ENCODE measurements around the gene ASH1L.
"Not testable (repeated sequence)": the region's sequence is repeated elsewhere in the genome, so short reads cannot be mapped to it uniquely, and the experiment has no call there.

Gene ASH1L

GRCh38 chr1:155488419-155488818, 74.2 kb downstream of the ASH1L start:
- not testable (repeated sequence) for DNase-seq

- DNase-seq: no peak
Observed at GRCh38 chr1:155487541-155487940, 75.1 kb downstream of the ASH1L start.

DNA sequence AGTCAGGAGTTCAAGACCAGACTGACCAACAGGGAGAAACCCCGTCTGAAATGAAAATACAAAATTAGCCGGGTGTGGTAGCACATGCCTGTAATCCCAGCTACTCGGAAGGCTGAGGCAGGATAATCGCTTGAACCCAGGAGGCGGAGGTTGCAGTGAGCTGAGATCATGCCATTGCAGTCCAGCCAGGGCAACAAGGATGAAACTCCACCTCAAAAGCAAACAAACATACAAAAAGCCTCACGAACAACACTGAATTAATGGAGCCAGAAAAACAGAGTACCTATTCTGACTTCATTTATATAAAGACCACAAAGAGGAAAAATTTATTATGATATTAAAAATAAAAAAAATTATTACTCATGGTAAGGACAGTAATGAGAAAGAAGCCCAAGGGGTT, 75.7 kb downstream of the ASH1L start:
- DNase-seq: not testable (repeated sequence)

DNA sequence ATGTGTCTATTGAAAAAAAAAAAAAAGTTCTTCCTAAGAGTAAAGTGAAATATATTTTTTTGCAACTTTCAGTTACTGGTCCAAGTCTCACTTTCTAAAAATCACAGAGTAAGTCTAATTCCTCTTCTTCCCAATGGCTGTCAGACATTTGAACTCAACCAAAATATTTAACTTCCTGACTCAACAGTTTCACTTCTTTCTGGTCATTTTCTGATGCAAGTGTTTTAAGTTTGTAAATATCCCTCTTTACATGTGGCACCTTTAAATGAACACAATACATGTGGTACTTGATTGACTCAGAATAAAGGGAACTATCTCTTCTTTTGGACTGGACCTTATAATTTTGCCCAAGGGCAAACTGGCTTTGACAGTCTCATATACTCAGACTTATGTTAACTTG, 76.7 kb downstream of the ASH1L start:
- no peak for DNase-seq

GRCh38 chr1:155485222-155485621, 77.4 kb downstream of the ASH1L start:
- no peak for DNase-seq

- DNase-seq: no peak
Observed at GRCh38 chr1:155481741-155482241, 80.8 kb downstream of the ASH1L start.

GRCh38 chr1:155479205-155479604, 83.4 kb downstream of the ASH1L start:
- no peak for DNase-seq

- DNase-seq: no peak
Observed at GRCh38 chr1:155478270-155478852, 84.2 kb downstream of the ASH1L start.

DNA sequence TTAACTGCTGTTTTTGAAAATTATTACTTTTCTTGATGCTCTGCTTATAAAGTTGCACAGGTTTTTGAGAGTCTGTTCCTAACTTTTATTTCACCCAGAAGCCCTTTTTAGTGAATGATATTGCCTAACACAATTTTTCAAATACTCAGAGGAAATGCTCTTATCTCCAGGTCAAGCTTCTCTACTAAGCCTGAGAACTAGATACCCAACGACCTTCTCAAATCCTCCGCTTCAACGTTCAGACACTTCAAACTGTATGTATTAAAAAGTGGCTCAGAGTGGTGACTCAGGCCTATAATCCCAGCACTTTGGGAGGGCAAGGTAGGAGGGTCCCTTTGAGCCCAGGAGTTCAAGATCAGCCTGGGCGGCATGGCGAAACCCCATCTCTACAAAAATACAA, 88.5 kb downstream of the ASH1L start:
- DNase-seq: no peak

GRCh38 chr1:155473151-155473821, 89.3 kb downstream of the ASH1L start:
- no peak for DNase-seq

DNA sequence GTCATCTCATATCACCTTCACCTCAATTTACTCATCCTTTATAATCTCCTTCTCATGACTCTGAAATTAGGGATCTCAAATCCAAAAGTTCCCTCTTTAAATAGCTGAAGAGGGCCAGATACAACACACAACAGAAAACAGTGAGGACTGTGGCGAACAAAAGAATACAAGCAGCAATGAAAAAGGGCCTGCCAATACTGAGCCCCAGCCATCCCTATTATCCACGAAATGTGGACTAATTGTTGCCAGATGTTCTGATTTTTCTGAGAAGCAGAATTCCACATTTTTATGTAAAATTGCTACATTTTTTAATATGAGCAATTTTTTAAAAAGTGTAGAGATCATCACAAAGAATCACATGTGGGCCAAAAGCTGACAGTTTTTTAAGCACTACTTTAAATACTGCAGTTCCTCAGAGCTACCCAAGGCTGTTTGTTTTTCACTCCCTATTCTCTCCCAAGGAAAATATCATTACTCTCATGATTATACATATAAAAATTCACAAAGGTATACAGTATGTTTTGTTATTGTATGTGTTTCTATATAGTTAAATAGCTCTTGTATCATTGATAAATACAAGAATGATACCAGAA, 90.0 kb downstream of the ASH1L start:
- DNase-seq: no peak

- no peak for DNase-seq
Observed at GRCh38 chr1:155471891-155472290, 90.7 kb downstream of the ASH1L start.

GRCh38 chr1:155471026-155471425, 91.6 kb downstream of the ASH1L start:
- no peak for DNase-seq

GRCh38 chr1:155466996-155467395, 95.6 kb downstream of the ASH1L start:
- DNase-seq: no peak

DNA sequence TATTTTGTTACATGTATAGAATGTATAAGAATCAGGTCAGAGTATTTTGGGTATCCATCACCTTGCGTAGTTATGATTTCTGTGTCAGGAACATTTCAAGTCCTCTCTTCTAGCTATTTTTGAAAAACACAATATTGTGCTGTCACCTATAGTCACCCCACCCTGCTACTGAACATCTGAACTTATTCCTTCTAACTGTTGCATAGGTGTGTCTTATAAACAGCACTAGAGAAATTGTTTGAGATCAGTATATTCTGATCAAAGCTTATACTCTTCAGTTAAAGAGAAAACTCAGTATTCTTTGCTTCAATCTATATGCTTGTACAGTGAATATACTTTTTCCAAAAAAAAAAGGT, 96.0 kb downstream of the ASH1L start:
- no peak for DNase-seq

DNA sequence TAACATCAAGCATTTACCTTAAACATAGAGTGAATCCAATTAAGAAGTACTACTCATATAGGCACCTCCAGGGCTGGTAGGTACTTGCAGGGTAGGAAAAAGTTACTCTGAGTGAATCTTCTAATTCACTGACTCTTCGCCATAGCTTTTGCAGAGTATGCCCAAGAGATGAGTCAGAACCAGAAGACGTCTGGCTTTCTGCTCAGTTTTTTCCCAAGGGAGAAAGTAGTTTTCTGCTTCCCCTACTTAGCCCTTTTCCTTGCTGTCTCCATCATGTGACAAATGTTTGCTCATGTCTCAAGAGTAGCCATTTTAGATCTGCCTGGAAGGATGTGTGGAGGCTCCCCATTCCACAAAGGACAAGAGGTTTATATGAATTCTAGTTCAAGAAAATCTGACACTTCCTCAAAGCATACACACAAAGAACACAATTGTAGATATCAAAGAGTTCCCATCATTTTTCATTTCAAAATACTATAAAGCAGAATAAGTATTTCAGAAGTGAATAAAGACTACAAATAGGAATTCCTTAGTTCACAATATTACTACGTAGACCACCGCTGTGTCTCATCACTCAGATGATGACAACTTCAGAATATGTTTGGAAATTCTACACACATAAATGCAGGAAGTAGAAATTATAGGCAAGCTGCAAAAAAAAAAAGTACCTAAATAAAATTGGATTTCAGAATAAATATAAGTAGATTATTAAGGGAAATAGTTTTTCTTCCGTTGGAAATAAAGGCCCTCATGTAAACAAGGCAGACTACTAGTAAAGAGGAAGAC, 98.5 kb downstream of the ASH1L start:
- DNase-seq: no peak

- no peak for DNase-seq
Observed at GRCh38 chr1:155458111-155458510, 104.5 kb downstream of the ASH1L start.

GRCh38 chr1:155457266-155457665, 105.3 kb downstream of the ASH1L start:
- DNase-seq: no peak

DNA sequence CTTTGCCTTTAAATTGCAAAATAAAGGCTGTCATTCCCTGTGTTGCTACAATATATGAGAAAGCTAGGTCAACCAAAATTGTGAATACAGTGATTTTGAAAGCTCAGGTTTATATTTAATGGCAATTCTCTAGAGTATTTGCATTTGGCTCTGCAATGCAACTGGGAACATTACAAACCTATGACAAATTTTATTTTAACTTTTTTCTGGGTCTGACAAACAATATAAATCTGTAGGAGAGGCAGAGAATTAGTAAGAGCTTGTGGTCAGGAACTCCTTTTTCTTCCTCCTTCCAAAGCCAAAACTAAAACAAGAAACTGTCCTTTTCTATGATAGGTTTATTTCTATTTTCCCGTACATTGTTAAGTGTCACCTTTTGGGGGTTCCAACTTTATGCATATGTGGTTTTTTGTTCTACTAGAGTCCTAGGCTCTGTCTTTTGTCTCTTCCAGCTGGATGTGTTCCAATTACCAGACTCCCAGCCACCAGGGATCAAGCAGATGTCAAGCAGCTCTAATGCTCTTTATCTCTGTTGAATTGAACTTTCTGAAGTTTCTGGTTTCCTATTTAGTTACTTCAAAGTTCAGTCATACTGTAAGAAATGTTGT, 106.9 kb downstream of the ASH1L start:
- no peak for DNase-seq

DNA sequence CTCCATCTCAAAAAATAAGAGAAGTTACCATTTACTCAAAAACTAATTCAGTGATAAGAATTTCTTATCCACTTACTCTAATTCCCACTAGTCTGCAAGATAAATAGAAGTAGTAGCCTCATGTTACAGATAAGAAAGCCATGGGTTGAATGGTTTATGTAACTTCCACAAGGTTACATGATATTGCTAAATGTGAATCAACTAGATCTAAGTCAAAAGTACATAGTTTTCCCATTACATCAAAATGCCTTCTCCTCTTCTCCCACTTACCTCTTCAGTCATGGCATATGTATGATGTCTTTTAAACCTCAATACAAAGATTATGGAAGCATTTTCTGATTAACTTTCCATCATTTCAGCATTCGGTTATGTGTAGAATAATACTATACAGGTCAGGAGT, 108.5 kb downstream of the ASH1L start:
- no peak for DNase-seq

GRCh38 chr1:155453141-155453540, 109.5 kb downstream of the ASH1L start:
- DNase-seq: no peak

DNA sequence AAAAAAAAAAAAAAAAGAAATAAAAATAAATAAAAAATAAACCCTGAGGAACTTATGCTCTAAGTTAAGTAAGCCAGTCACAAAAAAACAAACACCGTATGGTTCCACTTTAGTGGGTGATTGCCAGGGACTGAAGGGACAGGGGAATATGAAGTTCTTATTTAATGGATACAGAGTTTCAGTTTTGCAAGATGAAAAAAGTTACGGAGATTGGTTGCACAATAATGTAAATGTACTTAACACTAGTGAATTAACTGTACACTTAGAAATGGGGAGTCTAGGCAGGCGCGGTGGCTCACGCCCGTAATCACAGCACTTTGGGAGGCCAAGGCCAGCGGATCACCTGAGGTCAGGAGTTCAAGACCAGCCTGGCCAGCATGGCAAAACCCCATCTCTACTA, 111.4 kb downstream of the ASH1L start:
- DNase-seq: no peak

- not testable (repeated sequence) for DNase-seq
Observed at GRCh38 chr1:155442431-155442830, 120.2 kb downstream of the ASH1L start.

All from NCI-H2029 treated with DMSO at 0.1 percent for 48 hours (cell line).